HG02798 (cell line): ENCODE results near the gene MBD4.
"Not testable (repeated sequence)": the region's sequence is repeated elsewhere in the genome, so short reads cannot be mapped to it uniquely, and the experiment has no call there.

Source experiments
- ATAC-seq: cut with Tn5 transposase; IDR thresholded peaks from one replicate; pipeline ENCODE4 v1.9.1; 2021; ENCODE audit warnings: mild to moderate bottlenecking; ENCODE audit not compliant: unreplicated experiment, poor library complexity

MBD4 gene

DNA sequence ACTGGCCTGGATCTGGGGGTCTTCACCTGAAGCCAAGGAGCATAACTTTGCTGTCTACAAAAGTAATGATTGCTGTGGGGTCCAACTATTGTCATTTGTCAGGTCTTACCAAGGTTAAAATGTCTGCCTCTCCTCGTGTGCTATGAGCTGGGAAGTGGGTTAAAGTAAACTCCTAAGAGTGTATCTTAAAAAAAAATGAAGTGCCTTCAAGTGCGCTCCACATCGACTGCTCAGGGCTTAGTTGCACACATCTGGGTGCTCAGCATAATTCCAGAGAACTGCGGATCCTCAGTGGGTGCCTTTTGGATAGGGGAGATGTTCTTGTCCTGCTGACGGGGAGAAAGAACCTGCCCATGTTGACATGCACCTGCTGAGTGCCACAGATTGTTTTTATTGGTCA is 52.3 kb downstream of the MBD4 start:
- ATAC-seq = no peak

DNA sequence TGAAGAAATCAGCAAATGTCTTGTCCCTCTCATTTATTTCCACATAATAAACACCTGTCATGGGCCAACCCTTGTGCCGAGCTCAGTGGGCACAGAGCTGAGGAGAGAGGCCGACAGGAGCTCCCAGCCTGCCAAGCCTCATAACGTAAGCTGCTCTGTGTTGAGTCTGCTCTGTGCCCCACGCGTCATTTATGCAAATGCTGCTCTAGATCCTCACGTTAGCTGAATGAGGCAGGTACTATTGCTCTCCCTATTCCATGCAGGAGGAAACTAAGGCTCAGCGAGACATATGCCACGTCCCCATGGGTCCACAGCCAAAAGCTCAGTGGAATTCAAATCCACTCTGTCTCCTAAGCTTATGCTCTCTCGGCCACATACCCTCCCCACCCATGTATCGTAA is 52.8 kb downstream of the MBD4 start:
- no peak for ATAC-seq

DNA sequence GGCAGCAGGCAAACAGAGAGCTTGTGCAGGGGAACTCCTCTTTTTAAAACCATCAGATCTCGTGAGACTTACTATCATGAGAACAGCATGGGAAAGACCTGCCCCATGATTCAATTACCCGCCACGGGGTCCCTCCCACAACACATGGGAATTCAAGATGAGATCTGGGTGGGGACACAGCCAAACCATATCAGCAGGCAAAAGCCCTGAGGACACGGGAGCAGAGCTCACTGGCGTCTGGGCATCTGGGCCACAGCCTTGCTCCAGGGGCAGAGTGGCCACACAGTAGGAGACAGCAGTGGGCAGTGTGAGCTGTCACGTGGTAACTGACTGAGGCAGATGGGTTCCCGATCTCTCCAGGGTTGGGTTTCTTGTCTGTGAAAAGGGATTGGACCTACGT is 54.2 kb downstream of the MBD4 start:
- not testable (repeated sequence) for ATAC-seq

DNA sequence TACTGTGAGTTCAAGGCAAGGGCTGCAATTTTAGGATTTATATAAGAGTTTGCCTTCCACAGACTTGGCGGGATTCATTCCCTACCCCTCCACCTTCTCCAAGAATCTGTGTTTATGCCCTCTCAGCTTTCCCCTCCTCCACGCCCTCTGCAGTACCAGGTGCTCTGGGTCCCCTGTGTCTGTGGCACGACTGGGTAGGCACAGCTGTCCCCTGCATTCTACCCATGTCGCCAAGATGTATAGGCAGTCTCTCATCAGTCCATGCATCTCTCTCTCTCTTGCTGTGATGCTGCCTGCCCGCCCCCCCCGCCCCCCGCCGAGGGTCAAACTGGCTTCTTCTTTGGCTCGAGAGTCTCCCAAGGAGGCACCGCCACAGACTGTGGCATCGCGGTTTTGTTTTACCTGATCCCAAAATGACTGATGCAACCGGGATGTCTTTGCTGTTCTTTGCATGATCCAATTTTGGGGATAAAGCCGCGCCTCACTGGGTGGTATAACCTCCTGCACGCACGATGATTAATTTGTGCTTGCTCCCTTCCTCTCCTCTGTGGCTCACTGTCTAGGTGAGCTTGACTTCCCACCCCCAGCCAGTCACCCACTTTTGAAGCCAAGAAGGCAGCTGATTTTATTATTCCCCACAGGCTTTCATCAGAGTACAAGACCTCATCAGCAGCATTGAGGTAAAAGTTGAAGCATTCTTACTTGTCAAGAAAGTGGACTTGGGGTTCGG is 55.0 kb downstream of the MBD4 start:
- no peak for ATAC-seq

DNA sequence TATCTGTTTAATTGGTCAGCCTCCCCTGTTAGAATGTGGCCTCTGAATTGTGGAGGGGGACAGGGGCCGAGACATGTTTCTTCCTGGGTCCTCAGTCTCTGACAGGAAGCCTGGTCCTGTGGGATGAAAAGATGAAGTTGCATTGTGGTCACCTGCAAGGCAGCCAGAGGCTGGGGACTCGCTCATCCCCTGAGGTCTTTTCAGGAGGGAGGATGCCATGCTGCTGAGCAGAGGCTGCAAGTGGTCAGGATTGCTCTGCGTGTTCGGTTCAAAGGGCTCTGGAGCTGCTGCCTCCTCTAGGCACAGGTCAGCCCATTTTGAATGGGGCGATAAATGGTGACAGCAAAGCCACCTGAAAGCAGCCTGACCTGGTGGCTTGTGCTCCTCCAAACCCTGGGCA is 55.6 kb downstream of the MBD4 start:
- ATAC-seq = not testable (repeated sequence)

DNA sequence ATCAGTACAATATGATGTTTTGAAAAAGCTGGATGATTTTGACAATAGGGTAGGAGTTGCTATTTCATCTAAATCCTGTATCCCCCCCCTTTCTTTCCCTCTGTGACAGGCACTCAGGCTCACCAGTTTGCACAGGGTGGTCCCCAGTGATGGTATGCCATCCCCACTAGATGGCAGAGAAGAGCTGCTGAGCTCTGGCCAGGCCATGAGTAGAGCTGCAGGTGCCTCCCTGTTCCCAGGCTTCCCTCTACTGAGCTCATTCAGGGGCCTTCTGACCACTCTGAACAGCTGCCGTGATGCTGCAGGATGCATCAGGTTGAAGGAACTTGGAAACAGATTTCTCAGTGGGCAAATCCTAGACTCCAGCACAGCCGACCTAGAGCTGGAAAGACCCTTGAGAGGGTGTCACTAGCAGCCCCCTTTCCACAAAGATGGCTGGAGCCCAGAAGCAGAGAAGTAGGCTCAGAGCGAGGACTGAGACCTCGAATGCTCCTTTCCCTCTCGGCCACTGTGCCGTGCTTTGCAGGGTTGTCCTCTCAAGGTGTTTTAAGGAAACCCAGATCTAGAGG is 56.4 kb downstream of the MBD4 start:
- ATAC-seq = peak; percentile 88

DNA sequence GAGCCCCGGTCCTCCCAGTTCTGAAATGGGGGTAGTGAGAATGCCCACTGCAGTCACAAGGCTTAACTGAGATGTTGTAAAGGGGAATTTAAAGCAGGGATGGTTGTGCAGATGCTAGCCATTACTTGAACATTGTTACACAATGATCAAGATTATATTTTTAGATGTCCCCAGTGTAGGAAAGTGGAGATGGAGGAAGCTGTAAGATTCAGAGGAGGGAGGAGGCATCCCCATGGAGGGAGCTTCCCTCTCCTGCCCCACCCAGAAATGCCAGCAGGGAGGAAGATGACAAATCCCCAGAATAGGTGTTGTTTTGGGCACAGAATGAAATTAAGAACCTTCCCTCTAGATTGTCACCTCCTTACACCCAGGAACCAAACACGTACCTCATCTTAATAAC is 57.4 kb downstream of the MBD4 start:
- ATAC-seq = no peak
